PC-3 (cell line): Measurements from ENCODE around the gene NKD2. TPM values are rescaled to one million over a fixed set of nuclear protein-coding genes. Genes with fewer than 3 reads are reported as not detected.
A peak's percentile ranks its signal among the peaks of the same experiment; 100 is the strongest.

Source experiments
- ATAC-seq: fragments of 200-7000 bp; cut with Tn5 transposase; 2 replicates; pipeline ENCODE4 v1.9.1; 2020; ENCODE audit warnings: mild to moderate bottlenecking, moderate library complexity
- BruUV-seq: library from RNA; stranded (reverse); fragments of 400-500 nt; replicated peaks from 2 replicates; lab custom pipeline; 2021; lab: Mats Ljungman, UMichigan
- CTCF ChIA-PET: fragments of 300-600 bp; sonication (Branson Sonifier 250); formaldehyde crosslinking; loops from one replicate; lab custom pipeline; 2022; ENCODE audit warnings: antibody characterized with exemption; lab: Charles Lee
- POLR2A ChIA-PET: fragments of 300-600 bp; sonication (Branson Sonifier 250); formaldehyde crosslinking; loops from one replicate; lab custom pipeline; 2022; ENCODE audit warnings: antibody characterized with exemption; ENCODE audit not compliant: unreplicated experiment; lab: Charles Lee
- DNase-seq: peaks from one replicate; pipeline ENCODE4 v3.0.0-alpha.2; 2015
- H2AFZ ChIP-seq: fragments of 300-600 bp; sonication (generic); 2 replicates; pipeline ENCODE4 v1.6.0; 2016; ENCODE audit warnings: antibody characterized with exemption, low read length
- H3F3A ChIP-seq: fragments of 300-600 bp; sonication (generic); one replicate; pipeline ENCODE4 v1.6.0; 2017; ENCODE audit warnings: antibody characterized with exemption, low read length, control low read depth, mild to moderate bottlenecking; ENCODE audit not compliant: unreplicated experiment
- H3K27ac ChIP-seq: fragments of 300-600 bp; sonication (generic); 2 replicates; pipeline ENCODE4 v1.5.1; 2016; ENCODE audit warnings: mild to moderate bottlenecking, low read length
- H3K27me3 ChIP-seq: fragments of 300-600 bp; sonication (generic); 2 replicates; pipeline ENCODE4 v1.6.1; 2016; ENCODE audit warnings: low read length, mixed read lengths
- H3K36me3 ChIP-seq: fragments of 300-600 bp; sonication (generic); 2 replicates; pipeline ENCODE4 v1.6.1; 2016; ENCODE audit warnings: low read depth, mixed run types, low read length, mixed read lengths
- H3K4me1 ChIP-seq: fragments of 300-600 bp; sonication (generic); 2 replicates; pipeline ENCODE4 v1.5.1; 2016; ENCODE audit warnings: low read length; ENCODE audit not compliant: insufficient read depth
- H3K4me2 ChIP-seq: fragments of 300-600 bp; sonication (generic); 2 replicates; pipeline ENCODE4 v1.6.0; 2016; ENCODE audit warnings: low read length
- H3K4me3 ChIP-seq: fragments of 300-600 bp; sonication (generic); 2 replicates; pipeline ENCODE4 v1.5.1; 2016; ENCODE audit warnings: mild to moderate bottlenecking, low read length, mixed read lengths
- H3K79me2 ChIP-seq: fragments of 300-600 bp; sonication (generic); 2 replicates; pipeline ENCODE4 v1.6.1; 2017; ENCODE audit warnings: low read length, mixed read lengths
- H3K9ac ChIP-seq: fragments of 300-600 bp; sonication (generic); 2 replicates; pipeline ENCODE4 v1.6.0; 2016; ENCODE audit warnings: mild to moderate bottlenecking, low read length
- H3K9me2 ChIP-seq: fragments of 300-600 bp; sonication (generic); replicated peaks from 2 replicates; pipeline ENCODE4 v1.6.1; 2016; ENCODE audit warnings: mixed run types, low read length, mixed read lengths
- H3K9me3 ChIP-seq: fragments of 300-600 bp; sonication (generic); 2 replicates; pipeline ENCODE4 v1.6.1; 2016; ENCODE audit warnings: low read length, mixed read lengths
- H4K20me1 ChIP-seq: fragments of 300-600 bp; sonication (generic); 2 replicates; pipeline ENCODE4 v1.6.1; 2016; ENCODE audit warnings: low read length, mixed read lengths
- CTCF ChIP-seq: fragments of 300-600 bp; sonication (generic); conservative IDR thresholded peaks from 2 replicates; pipeline ENCODE4 v1.5.1; 2017; ENCODE audit warnings: antibody characterized with exemption, low read depth, mild to moderate bottlenecking, low read length
- EZH2 ChIP-seq: fragments of 300-600 bp; sonication (generic); IDR thresholded peaks from one replicate; pipeline ENCODE4 v1.6.1; 2017; ENCODE audit warnings: antibody characterized with exemption, mild to moderate bottlenecking, low read length; ENCODE audit not compliant: unreplicated experiment
- EZH2phosphoT487 ChIP-seq: fragments of 300-600 bp; sonication (generic); IDR thresholded peaks from 2 replicates; pipeline ENCODE4 v1.6.1; 2018; ENCODE audit warnings: mild to moderate bottlenecking, antibody characterized with exemption, low read length, borderline replicate concordance
- intact Hi-C: fragments of 100-400 bp; cut with micrococcal nuclease; formaldehyde crosslinking; loops from 2 replicates; pipeline ENCODE4 v1.9.0; 2023
- total RNA-seq: library from RNA; depleted of rRNA; stranded (reverse); fragments of >200 nt; gene quantifications from 2 replicates; pipeline ENCODE4 v1.2.3, GENCODE V29; 2014

Gene NKD2
- total RNA-seq, 1 experiment from 2014 or later = 1.6 TPM

GRCh38 chr5:1051366-1051720 is 42.7 kb downstream of the NKD2 start:
- BruUV-seq = no TSS peak
- no peaks in the 10 kb centered on the region for H3K9me2 ChIP-seq
- no peaks in the 10 kb centered on the region for H3K4me1 ChIP-seq
- no peak for TF ChIP-seq CTCF
- no peak for TF ChIP-seq EZH2
- TF ChIP-seq EZH2phosphoT487 = no peak
- H3K79me2 ChIP-seq = no peaks in the 10 kb centered on the region
- DNase-seq (no peak), ATAC-seq (no peak)
- no peak overlapping the region for H3K9ac ChIP-seq
- intact Hi-C loops = no loop called here
- H4K20me1 ChIP-seq = no peaks in the 10 kb centered on the region
- H3K9me3 ChIP-seq = no peaks in the 10 kb centered on the region
- peaks cover 4% of the 10 kb centered on the region; the same call in 1 of the 2 replicates for H3K36me3 ChIP-seq
- no peak overlapping the region for H3K27ac ChIP-seq
- H2AFZ ChIP-seq = no peak overlapping the region
- ChIA-PET CTCF (no interaction called here), POLR2A (no interaction called here)
- no peak overlapping the region for H3K4me2 ChIP-seq
- no peak overlapping the region for H3K4me3 ChIP-seq
- H3F3A ChIP-seq = no peaks in the 10 kb centered on the region
- H3K27me3 ChIP-seq = no peaks in the 10 kb centered on the region

- intact Hi-C loops = no loop called here
- H3K79me2 ChIP-seq = no peaks in the 10 kb centered on the region
- H3K27ac ChIP-seq = no peak overlapping the region
- no peaks in the 10 kb centered on the region for H3K9me2 ChIP-seq
- H3K9me3 ChIP-seq = no peaks in the 10 kb centered on the region
- DNase-seq (no peak), ATAC-seq (no peak)
- no peaks in the 10 kb centered on the region for H4K20me1 ChIP-seq
- H3K4me2 ChIP-seq = no peak overlapping the region
- H3K4me3 ChIP-seq = no peak overlapping the region
- no TSS peak for BruUV-seq
- ChIA-PET CTCF (no interaction called here), POLR2A (no interaction called here)
- TF ChIP-seq EZH2phosphoT487 = no peak
- TF ChIP-seq EZH2 = no peak
- no peak overlapping the region for H2AFZ ChIP-seq
- H3K4me1 ChIP-seq = no peaks in the 10 kb centered on the region
- H3K36me3 ChIP-seq = peaks cover 10% of the 10 kb centered on the region; the same call in 1 of the 2 replicates
- H3K9ac ChIP-seq = no peak overlapping the region
- H3K27me3 ChIP-seq = no peaks in the 10 kb centered on the region
- H3F3A ChIP-seq = no peaks in the 10 kb centered on the region
Measured at GRCh38 chr5:1052076-1052475, 43.5 kb downstream of the NKD2 start.

DNA sequence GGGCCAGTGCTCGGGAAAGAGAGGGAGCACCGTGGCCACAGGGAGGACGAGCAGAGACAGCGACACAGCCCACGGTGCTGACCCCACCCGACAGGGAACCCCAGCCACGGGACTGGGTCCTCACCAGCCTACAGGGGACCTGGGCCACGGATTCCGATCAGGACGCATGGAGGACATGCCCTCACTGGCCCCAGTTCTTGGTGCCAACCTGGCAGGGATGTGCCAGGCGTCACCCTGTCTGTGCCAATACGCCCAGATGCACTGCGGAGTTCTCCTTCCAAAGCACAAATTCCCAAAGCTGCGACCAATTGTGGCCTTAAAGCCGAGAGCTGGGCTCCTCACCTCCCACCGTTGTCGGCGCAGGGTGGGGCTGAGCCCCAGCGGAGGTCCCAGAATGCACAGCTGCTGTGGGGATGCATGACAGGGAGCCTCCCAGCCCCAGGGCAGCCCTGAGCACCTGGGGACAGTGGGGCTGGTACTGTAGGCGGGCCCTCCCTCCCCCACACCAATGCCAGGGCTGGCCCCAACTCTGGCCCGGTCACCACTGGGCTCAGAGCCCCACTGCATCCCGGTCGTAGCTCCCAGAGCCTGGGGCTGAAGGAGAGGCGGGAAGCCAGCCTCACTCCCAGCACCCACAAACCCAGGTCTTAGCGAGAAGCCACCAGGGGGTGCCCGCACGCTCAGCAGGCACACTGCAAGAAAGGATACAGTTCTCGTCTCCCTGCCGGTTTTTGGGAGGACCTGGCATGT is 44.2 kb downstream of the NKD2 start:
- no peaks in the 10 kb centered on the region for H3K9me2 ChIP-seq
- no peaks in the 10 kb centered on the region for H4K20me1 ChIP-seq
- H3K4me2 ChIP-seq = no peak overlapping the region
- no peaks in the 10 kb centered on the region for H3F3A ChIP-seq
- CTCF ChIA-PET = no interaction called here
- no peak overlapping the region for H3K4me3 ChIP-seq
- H3K4me1 ChIP-seq = no peaks in the 10 kb centered on the region
- no peak overlapping the region for H3K9ac ChIP-seq
- H2AFZ ChIP-seq = no peak overlapping the region
- ATAC-seq (no peak), DNase-seq (no peak)
- H3K9me3 ChIP-seq = no peaks in the 10 kb centered on the region
- H3K36me3 ChIP-seq = peaks cover 12% of the 10 kb centered on the region; the same call in 1 of the 2 replicates
- TF ChIP-seq EZH2 (no peak), CTCF (0 out of 2 replicates have a peak, but pooled peaks have one; percentile 9)
- POLR2A ChIA-PET = no interaction called here
- H3K79me2 ChIP-seq = no peaks in the 10 kb centered on the region
- no peaks in the 10 kb centered on the region for H3K27me3 ChIP-seq
- intact Hi-C loops = no loop called here
- BruUV-seq = no TSS peak
- no peak overlapping the region for H3K27ac ChIP-seq
